ENCODE results near the gene ZDHHC3. TPM values are rescaled to one million over a fixed set of nuclear protein-coding genes. Genes with fewer than 3 reads are reported as not detected.

The ZDHHC3 gene
- total and polyA plus RNA-seq, 4 donors: 15.4 to 43.0 (median 24.4) TPM

- Histone ChIP-seq H3K4me3 (ENCODE audit: low read depth in 1 of 3, low read length in 3 of 3) (no peak overlapping the region), H3K27ac (ENCODE audit: low read depth in 1 of 2, low read length in 2 of 2) (no peak overlapping the region), H3K4me1 (ENCODE audit: control insufficient read depth in 4 of 4, insufficient read depth in 4 of 4, low read length in 3 of 4) (peaks cover 3 to 11% (median 6%) of the 10 kb centered on the region in 4 donors), H3K36me3 (ENCODE audit: control insufficient read depth in 4 of 4, insufficient read depth in 3 of 4, low read depth in 1 of 4, low read length in 3 of 4) (peaks cover 0 to 4% (median 0%) of the 10 kb centered on the region in 4 donors), H3K9me3 (ENCODE audit: control insufficient read depth in 4 of 4, low read length in 3 of 4) (no peaks in the 10 kb centered on the region), H3K27me3 (ENCODE audit: control insufficient read depth in 4 of 4, insufficient read depth in 4 of 4, low read length in 3 of 4) (no peaks in the 10 kb centered on the region), H3K9ac (ENCODE audit: low read depth in 1 of 2, low read length in 2 of 2) (no peak overlapping the region)
- 94% methylated on average over 2 of the region's 2 CpGs for WGBS
- DNase-seq (ENCODE audit: low spot score): no peak
- TF ChIP-seq NR2F2 (IDR thresholded peaks at IDR 0.05) (no peak), ATF3 (IDR thresholded peaks at IDR 0.05) (no peak), REST (IDR thresholded peaks at IDR 0.05) (no peak), SP1 (IDR thresholded peaks at IDR 0.05) (no peak)
These were observed 8.4 kb upstream of the ZDHHC3 start for GRCh38 chr3:44984335-44984734.

GRCh38 chr3:44983484-44983941 is 7.5 kb upstream of the ZDHHC3 start:
- no peaks in the 10 kb centered on the region for H3K36me3 ChIP-seq (ENCODE audit: control insufficient read depth in 4 of 4, insufficient read depth in 3 of 4, low read depth in 1 of 4, low read length in 3 of 4)
- H3K9ac ChIP-seq (ENCODE audit: low read depth in 1 of 2, low read length in 2 of 2): no peak overlapping the region
- H3K9me3 ChIP-seq (ENCODE audit: control insufficient read depth in 4 of 4, low read length in 3 of 4): no peaks in the 10 kb centered on the region
- peaks cover 5 to 11% (median 6%) of the 10 kb centered on the region in 4 donors for H3K4me1 ChIP-seq (ENCODE audit: control insufficient read depth in 4 of 4, insufficient read depth in 4 of 4, low read length in 3 of 4)
- no peak overlapping the region for H3K27ac ChIP-seq (ENCODE audit: low read depth in 1 of 2, low read length in 2 of 2)
- H3K27me3 ChIP-seq (ENCODE audit: control insufficient read depth in 4 of 4, insufficient read depth in 4 of 4, low read length in 3 of 4): no peaks in the 10 kb centered on the region
- 92% methylated on average over 1 of the region's 1 CpG for WGBS
- no peak for DNase-seq (ENCODE audit: low spot score)
- TF ChIP-seq REST (IDR thresholded peaks at IDR 0.05): no peak
- no peak for TF ChIP-seq EGR1 (IDR thresholded peaks at IDR 0.05; ENCODE audit: low read depth in 2 of 2)
- TF ChIP-seq ZBTB33 (IDR thresholded peaks at IDR 0.05): no peak
- TF ChIP-seq HNF4G (IDR thresholded peaks at IDR 0.05): no peak
- no peak for TF ChIP-seq GABPA (IDR thresholded peaks at IDR 0.05 in 1 of 2, conservative IDR thresholded peaks at IDR 0.05 in 1 of 2)
- no peak for TF ChIP-seq FOXA2 (IDR thresholded peaks at IDR 0.05)
- no peak for TF ChIP-seq HNF4A (conservative IDR thresholded peaks at IDR 0.05)
- no peak for TF ChIP-seq MAX (IDR thresholded peaks at IDR 0.05)
- TF ChIP-seq CTCF (IDR thresholded peaks at IDR 0.05; ENCODE audit: low read depth, low read length, missing input control): no peak
- TF ChIP-seq ATF3 (IDR thresholded peaks at IDR 0.05): no peak
- no peak for TF ChIP-seq RXRA (IDR thresholded peaks at IDR 0.05)
- TF ChIP-seq TAF1 (conservative IDR thresholded peaks at IDR 0.05): no peak
- TF ChIP-seq SP1 (IDR thresholded peaks at IDR 0.05): no peak
- no peak for TF ChIP-seq FOXA1 (IDR thresholded peaks at IDR 0.05)
- no peak for TF ChIP-seq NR2F2 (IDR thresholded peaks at IDR 0.05)
- TF ChIP-seq JUND (IDR thresholded peaks at IDR 0.05): no peak
- no peak for TF ChIP-seq YY1 (IDR thresholded peaks at IDR 0.05)
- TF ChIP-seq RAD21 (IDR thresholded peaks at IDR 0.05): no peak
- no peak overlapping the region for H3K4me3 ChIP-seq (ENCODE audit: low read depth in 1 of 3, low read length in 3 of 3)

All from liver (tissue), 9 donors.